ENCODE results near the gene MRPL23. TPM values are rescaled to one million over a fixed set of nuclear protein-coding genes. Genes with fewer than 3 reads are reported as not detected.
A peak's percentile ranks its signal among the peaks of the same experiment; 100 is the strongest.

The MRPL23 gene
- 77.1 and 78.1 TPM in 2 replicates for total RNA-seq

- DNase-seq: no peak
- Mint-ChIP-seq H3K4me3 (no peak within 1 kb of the TSS), H3K4me1 (no peaks in the 10 kb centered on the region), H3K36me3 (ENCODE audit: low read depth) (no peaks in the 10 kb centered on the region), H3K9me3 (no peaks in the 10 kb centered on the region), H3K27me3 (no peaks in the 10 kb centered on the region), H3K27ac (no peak within 1 kb of the TSS)
- intact Hi-C loops (cut with micrococcal nuclease): no loop called here
These were observed at the start of gene MRPL23 for GRCh38 chr11:1946812-1947484. Gene MRPL23, plus strand, starts transcription at chr11:1947332. Its CDS starts 31 bp downstream, at chr11:1947363.

GRCh38 chr11:1899090-1899489 is 48.0 kb upstream of the MRPL23 start:
- no peak overlapping the region for H3K4me3 Mint-ChIP-seq
- peaks cover 2% of the 10 kb centered on the region for H3K4me1 Mint-ChIP-seq
- H3K9me3 Mint-ChIP-seq: no peaks in the 10 kb centered on the region
- intact Hi-C loops (cut with micrococcal nuclease): no loop called here
- DNase-seq: no peak
- peaks cover 33% of the 10 kb centered on the region for H3K27me3 Mint-ChIP-seq
- H3K36me3 Mint-ChIP-seq (ENCODE audit: low read depth): no peaks in the 10 kb centered on the region
- no peak overlapping the region for H3K27ac Mint-ChIP-seq

DNA sequence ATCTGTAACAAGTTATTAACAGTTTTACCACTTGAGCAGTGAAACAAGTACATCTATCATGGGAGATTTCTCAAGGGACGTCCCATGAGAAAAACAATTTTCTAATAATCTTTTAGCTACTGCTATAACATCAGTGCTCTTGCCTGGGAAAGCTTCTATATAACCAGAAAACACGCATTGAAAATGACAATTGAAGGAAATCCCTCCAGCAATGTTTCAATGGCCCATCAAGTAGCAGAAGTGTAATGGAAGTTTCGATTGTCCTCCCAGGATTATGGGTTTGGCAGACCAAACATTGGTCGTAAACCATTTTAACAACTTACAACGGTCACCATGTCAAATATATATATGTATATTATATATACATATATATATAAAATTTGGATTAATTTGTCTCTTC is 47.4 kb upstream of the MRPL23 start:
- H3K9me3 Mint-ChIP-seq: no peaks in the 10 kb centered on the region
- intact Hi-C loops (cut with micrococcal nuclease): no loop called here
- no peak for DNase-seq
- peaks cover 2% of the 10 kb centered on the region for H3K4me1 Mint-ChIP-seq
- H3K27me3 Mint-ChIP-seq: peaks cover 33% of the 10 kb centered on the region
- H3K36me3 Mint-ChIP-seq (ENCODE audit: low read depth): no peaks in the 10 kb centered on the region
- no peak overlapping the region for H3K4me3 Mint-ChIP-seq
- H3K27ac Mint-ChIP-seq: no peak overlapping the region

DNA sequence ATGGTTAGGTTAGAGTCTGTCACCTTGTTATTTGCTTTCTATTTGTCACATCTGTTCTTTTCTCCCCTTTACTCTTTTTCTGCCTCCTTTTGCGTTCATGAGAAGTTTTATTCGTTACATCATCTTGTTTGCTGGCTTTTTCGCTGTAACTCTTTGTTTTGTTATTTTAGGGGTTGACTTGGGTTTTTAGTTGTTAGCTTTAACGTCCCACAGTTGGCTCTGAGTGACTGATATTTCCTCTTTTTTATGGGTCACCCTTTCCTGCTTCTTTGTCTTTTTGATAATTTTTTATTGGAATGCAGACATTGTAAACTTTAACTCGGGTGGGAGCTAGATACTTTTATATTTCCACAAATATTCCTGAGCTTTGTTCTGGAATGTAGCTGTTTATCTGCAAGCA is 41.0 kb upstream of the MRPL23 start:
- no peak overlapping the region for H3K27ac Mint-ChIP-seq
- H3K9me3 Mint-ChIP-seq: no peaks in the 10 kb centered on the region

GRCh38 chr11:1906611-1907423 is 40.3 kb upstream of the MRPL23 start:
- intact Hi-C loops (cut with micrococcal nuclease): no loop called here
- DNase-seq: no peak
- Mint-ChIP-seq H3K36me3 (ENCODE audit: low read depth) (no peaks in the 10 kb centered on the region), H3K27me3 (peaks cover 11% of the 10 kb centered on the region), H3K27ac (no peak overlapping the region), H3K9me3 (no peaks in the 10 kb centered on the region), H3K4me1 (no peaks in the 10 kb centered on the region), H3K4me3 (no peak overlapping the region)

More for the DNA sequence above, 41.0 kb upstream of the MRPL23 start:
- H3K4me3 Mint-ChIP-seq: no peak overlapping the region
- H3K27me3 Mint-ChIP-seq: peaks cover 11% of the 10 kb centered on the region
- H3K4me1 Mint-ChIP-seq: no peaks in the 10 kb centered on the region
- no peaks in the 10 kb centered on the region for H3K36me3 Mint-ChIP-seq (ENCODE audit: low read depth)
- intact Hi-C loops (cut with micrococcal nuclease): no loop called here
- no peak for DNase-seq

GRCh38 chr11:1908618-1909017 is 38.5 kb upstream of the MRPL23 start:
- H3K4me3 Mint-ChIP-seq: no peak overlapping the region
- no peaks in the 10 kb centered on the region for H3K9me3 Mint-ChIP-seq
- no peaks in the 10 kb centered on the region for H3K36me3 Mint-ChIP-seq (ENCODE audit: low read depth)
- H3K27me3 Mint-ChIP-seq: peaks cover 11% of the 10 kb centered on the region
- intact Hi-C loops (cut with micrococcal nuclease): no loop called here
- no peaks in the 10 kb centered on the region for H3K4me1 Mint-ChIP-seq
- no peak for DNase-seq
- H3K27ac Mint-ChIP-seq: no peak overlapping the region

GRCh38 chr11:1909524-1909923 is 37.6 kb upstream of the MRPL23 start:
- intact Hi-C loops (cut with micrococcal nuclease): no loop called here
- Mint-ChIP-seq H3K27me3 (peaks cover 11% of the 10 kb centered on the region), H3K36me3 (ENCODE audit: low read depth) (no peaks in the 10 kb centered on the region), H3K27ac (no peak overlapping the region), H3K9me3 (no peaks in the 10 kb centered on the region), H3K4me1 (no peaks in the 10 kb centered on the region), H3K4me3 (no peak overlapping the region)
- no peak for DNase-seq

DNA sequence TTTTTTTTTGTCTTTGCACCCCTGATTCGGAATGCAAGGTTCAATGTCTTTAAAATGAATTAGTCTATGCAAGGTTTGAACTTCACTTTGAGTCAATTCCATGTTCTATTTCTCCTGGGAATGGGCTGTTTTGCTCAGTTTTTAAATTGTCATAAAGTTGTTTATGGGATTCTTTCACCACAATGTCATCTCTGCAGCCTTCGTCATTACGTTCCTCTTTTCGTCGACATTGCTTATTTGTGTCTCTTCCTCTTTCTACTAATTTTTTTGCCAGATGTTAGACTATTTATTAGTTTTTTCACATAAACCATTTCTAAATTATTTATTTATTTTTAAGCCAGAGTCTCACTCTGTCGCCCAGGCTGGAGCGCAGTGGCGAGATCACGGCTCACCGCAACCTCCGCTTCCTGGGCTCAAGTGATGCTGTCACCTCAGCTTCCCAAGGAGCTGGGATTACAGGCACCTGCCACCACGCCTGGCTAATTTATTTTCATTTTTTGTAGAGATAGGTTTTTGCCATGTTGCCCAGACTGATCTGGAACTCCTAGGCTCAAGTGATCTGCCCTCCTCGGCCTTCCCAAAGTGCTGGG is 34.7 kb upstream of the MRPL23 start:
- Mint-ChIP-seq H3K4me3 (no peak overlapping the region), H3K27me3 (peaks cover 4% of the 10 kb centered on the region), H3K27ac (no peak overlapping the region), H3K36me3 (ENCODE audit: low read depth) (peaks cover 2% of the 10 kb centered on the region), H3K9me3 (peaks cover 7% of the 10 kb centered on the region), H3K4me1 (peaks cover 3% of the 10 kb centered on the region)
- no peak for DNase-seq
- intact Hi-C loops (cut with micrococcal nuclease): no loop called here

- Mint-ChIP-seq H3K27me3 (peaks cover 1% of the 10 kb centered on the region), H3K27ac (no peak overlapping the region), H3K4me1 (peaks cover 3% of the 10 kb centered on the region), H3K9me3 (peaks cover 7% of the 10 kb centered on the region), H3K4me3 (no peak overlapping the region), H3K36me3 (ENCODE audit: low read depth) (peaks cover 2% of the 10 kb centered on the region)
- no peak for DNase-seq
- intact Hi-C loops (cut with micrococcal nuclease): loop anchor here (1.0 kb wide), 1 partner anchor 25 kb away; no protein-coding TSS in a partner anchor
These were observed 33.7 kb upstream of the MRPL23 start for GRCh38 chr11:1913271-1914060.

DNA sequence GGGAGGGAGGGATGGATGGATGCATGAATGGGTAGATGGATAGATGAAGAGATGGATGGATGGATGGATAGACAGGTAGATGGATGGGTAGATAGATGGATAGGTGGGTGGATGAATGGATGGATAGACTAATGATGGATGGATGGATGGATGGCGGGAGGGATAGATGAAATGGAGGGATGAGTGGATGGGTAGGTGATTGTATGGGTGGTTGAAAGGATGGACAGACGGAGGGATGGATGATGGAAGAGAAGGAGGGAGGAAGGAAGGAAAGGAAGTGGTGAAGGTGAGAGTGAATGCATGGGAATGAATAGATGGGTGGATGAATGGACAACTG is 31.4 kb upstream of the MRPL23 start:
- no peak for DNase-seq
- Mint-ChIP-seq H3K4me1 (peaks cover 3% of the 10 kb centered on the region), H3K9me3 (peaks cover 7% of the 10 kb centered on the region), H3K36me3 (ENCODE audit: low read depth) (peaks cover 2% of the 10 kb centered on the region), H3K27ac (peak overlapping the region; percentile 56), H3K27me3 (no peaks in the 10 kb centered on the region), H3K4me3 (no peak overlapping the region)
- intact Hi-C loops (cut with micrococcal nuclease): loop anchor here (5.0 kb wide), 2 partner anchors 33 to 63 kb away; partner anchors contain the start of gene LSP1

DNA sequence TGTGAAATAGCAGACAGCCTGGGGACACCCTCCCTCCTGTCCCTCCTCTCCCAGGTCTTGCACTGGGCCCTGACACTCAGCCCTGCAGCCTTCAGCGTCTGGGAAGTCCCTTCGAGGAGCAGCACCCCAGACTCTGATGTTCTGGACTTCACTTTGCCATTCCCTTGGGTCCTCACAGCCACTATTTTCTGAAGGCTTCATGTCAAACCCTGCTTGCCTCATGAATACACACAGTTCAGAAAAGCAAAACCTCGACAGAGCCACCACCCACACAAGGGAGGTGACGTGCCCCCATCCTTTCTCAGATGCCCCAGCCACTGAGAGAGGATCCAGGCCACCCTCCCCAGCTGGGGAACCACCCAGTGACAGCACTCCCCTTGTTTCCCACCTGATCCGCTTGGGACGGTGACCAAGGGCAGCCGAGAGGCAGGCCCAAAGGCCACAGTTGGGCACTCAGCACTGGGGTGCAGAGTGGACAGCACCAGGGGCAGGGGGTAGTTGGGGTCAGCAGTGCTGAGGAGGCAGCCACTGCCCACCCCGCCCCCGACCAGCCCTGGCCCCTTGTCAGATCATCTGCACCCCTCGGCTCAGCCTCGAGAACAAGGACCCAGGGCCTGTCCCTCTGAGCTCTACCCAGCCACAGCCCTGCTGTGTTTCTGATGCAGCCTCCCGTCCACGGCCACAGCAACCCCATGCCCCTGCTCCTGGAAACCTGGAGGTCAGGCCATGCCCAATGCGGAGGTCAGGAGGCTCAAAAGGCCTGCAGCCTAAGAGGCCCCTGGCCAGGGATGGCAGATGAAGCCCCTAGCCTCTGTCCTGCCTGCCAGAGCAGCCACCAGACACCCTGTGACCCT is 30.8 kb upstream of the MRPL23 start:
- Mint-ChIP-seq H3K9me3 (peaks cover 7% of the 10 kb centered on the region), H3K36me3 (ENCODE audit: low read depth) (peaks cover 2% of the 10 kb centered on the region), H3K27ac (no peak overlapping the region), H3K27me3 (no peaks in the 10 kb centered on the region), H3K4me3 (no peak overlapping the region), H3K4me1 (peaks cover 3% of the 10 kb centered on the region)
- DNase-seq: peak; percentile 61
- intact Hi-C loops (cut with micrococcal nuclease): loop anchor here (5.0 kb wide), 2 partner anchors 34 to 64 kb away; partner anchors contain the start of gene LSP1

- intact Hi-C loops (cut with micrococcal nuclease): loop anchor here (5.0 kb wide), 2 partner anchors 35 to 65 kb away; partner anchors contain the start of gene LSP1
- H3K27me3 Mint-ChIP-seq: no peaks in the 10 kb centered on the region
- H3K27ac Mint-ChIP-seq: no peak overlapping the region
- H3K4me1 Mint-ChIP-seq: peaks cover 3% of the 10 kb centered on the region
- peaks cover 7% of the 10 kb centered on the region for H3K9me3 Mint-ChIP-seq
- H3K4me3 Mint-ChIP-seq: no peak overlapping the region
- no peak for DNase-seq
- peaks cover 2% of the 10 kb centered on the region for H3K36me3 Mint-ChIP-seq (ENCODE audit: low read depth)
These were observed 30.1 kb upstream of the MRPL23 start for GRCh38 chr11:1916986-1917522.
